GM21576 (cell line): ENCODE results near the gene THBS2.

Experiments used
- ATAC-seq: cut with Tn5 transposase; IDR thresholded peaks from one replicate; pipeline ENCODE4 v1.9.1; 2021; ENCODE audit warnings: mild to moderate bottlenecking, moderate library complexity; ENCODE audit not compliant: unreplicated experiment

THBS2 gene

DNA sequence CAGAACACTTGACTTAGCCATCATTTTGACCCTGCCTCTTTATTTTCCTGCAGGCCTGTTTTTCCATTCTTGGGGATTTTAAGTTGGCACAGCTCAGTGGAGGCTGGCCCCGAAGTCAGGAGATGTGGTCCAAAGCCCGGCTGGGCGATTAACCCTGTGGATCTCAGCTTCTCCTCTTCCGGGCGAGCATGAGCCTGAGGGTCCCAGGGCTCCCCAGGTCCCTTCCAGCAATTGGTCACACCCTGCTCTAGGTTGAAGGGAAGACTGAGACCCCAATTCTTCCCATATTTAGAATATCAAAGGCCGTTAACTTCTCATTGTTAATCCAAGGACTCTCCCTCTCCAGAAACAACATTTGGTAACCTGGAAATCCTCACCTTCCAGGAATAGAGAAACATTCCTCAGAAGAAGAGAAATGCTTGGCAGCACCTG is 2.3 kb downstream of the THBS2 start:
- no peak for ATAC-seq

DNA sequence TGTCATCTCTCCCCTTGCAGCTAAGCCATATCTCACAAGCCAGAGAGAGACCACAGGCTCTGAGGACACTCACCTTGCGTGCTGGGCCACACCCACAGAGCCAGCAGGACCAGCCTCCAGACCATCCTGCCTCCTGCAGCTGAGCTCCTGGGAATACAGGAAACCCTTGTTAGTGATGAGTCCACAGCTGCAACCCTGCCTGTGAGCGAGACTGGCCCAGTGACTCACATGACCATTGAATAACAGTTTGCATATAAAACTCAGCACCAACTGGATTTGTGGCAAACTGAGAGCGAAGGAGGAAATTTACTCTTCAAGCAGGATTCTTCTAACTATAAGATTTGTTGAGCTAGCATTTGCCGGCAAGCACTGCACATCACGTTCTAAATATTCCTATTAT is 3.0 kb downstream of the THBS2 start:
- no peak for ATAC-seq

DNA sequence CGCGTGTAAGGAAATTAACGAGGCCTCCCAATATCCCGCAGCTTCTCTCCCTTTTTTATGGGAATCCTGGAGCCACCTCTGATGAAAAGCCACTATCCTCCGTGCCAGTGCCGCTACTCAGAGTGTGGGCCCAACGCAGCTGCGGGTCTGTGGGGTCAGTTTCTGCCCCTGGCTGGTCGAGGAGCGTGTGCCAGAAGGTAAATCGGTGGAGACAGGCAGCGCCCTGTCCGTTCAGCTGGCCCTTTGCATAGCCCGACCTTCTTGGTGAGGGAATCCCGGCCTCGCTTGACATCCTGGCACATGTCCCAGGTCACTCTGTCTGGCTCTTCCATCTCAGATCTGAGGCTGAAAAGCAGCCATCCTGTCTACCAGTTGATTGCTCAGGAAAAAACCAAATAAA is 4.6 kb downstream of the THBS2 start:
- no peak for ATAC-seq

DNA sequence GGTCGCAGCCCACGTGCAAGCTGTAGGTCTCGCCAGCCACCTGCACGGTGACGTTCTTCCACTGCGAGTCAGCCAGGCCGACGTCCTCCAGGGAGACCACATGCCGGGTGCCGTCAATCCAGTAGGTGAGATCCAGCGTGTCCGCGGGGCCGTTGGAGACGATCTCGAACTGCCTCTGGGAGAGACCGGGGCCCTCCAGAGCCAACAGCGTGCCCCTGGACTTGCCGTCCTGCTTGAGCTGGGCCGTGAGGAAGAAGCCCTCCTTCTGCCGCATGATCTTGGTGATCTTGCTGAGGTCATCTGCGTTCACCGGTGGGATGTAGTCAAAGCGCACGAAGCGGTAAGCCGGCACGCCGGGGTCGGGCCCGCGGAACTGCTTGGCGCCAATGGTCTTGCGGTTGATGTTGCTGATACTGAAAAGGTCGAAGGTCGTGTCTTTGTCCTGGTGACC is 5.1 kb downstream of the THBS2 start:
- no peak for ATAC-seq

DNA sequence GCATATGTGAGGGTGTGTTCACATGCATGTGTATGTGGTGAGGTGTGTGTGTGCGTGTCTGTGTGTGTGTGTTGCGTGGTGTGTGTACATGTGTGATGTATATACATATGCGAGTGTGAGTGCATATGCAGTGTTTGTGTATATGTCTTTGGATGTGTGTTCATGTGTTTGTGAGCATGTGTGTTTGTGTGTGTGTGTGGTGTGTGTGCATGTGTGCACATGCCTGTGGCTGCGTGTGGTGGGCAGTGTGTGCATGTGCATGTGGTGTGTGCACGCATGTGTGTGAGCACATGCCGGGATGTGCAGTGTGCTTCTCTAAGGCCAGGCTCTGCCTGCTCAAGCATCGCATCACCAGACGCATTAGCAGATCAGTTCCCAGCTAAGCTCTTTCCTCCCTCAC is 5.7 kb downstream of the THBS2 start:
- no peak for ATAC-seq

DNA sequence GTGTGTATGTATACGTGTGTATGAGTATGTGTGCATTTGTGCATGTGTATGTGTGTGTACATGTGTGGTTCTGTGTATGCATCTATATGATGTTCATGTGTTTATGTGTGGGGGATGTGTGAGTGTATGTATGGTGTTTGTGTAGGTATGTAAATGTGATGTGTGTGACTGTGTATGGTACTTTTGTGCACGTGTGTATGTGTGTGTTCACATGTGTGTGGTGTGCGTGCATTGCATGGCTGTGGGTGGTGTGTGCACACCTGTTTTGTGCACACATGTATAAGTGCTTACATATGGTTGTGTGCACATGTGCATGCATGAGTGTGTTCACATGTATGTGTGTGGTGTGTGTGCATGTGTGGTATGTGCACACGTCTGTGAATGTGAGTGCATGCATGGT is 6.2 kb downstream of the THBS2 start:
- no peak for ATAC-seq

DNA sequence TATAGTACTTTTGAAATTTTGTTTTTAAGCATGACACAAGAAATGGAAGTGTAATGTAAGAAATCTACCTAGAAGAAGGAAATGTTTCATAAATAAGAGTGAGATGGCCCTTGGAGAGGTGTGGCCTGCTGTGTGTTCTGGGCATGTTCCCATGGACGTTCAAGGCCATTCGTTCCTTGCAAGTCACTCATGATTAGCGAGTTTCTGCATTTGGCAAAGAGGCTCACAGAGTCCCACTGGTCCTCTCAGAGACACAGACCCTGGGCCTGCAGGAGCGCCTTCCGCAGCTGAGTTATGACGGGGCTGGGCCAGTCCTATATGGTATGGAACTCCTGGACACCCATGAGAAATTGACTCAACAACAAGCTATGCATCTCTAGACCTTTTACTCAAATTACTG is 7.2 kb downstream of the THBS2 start:
- ATAC-seq = no peak

DNA sequence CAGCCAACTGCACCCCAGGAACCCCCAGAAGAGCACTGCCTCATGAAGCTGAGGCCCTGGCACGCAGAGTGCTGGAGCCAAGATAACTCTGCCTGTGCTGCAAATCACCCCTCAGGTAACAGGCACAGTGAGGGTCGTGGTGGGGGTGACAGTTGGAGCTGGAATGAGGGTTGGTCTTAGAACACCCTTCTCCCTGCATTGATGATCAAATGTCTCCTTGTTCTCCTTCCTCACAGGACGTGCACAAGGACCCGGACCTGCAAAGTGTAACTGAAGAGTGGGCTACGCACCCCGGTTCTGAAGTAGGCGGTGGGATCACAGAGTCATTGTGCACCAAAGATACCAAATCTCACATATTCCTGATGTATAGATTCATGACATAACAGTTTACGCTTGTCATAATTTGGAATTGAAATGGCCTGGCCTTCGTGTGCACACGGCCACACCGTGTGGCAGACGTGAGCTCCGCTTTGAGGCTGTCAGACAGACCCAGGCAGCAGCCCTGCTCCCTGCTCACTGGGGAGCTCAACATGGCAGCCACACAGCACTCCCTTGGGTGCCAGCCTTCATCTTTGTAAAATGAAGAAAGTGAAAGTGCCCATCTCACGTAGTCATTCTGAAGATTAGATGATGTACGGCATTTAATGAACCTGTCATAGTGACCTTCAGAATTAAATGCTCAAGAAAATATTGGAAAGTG is 8.8 kb downstream of the THBS2 start:
- ATAC-seq = no peak

DNA sequence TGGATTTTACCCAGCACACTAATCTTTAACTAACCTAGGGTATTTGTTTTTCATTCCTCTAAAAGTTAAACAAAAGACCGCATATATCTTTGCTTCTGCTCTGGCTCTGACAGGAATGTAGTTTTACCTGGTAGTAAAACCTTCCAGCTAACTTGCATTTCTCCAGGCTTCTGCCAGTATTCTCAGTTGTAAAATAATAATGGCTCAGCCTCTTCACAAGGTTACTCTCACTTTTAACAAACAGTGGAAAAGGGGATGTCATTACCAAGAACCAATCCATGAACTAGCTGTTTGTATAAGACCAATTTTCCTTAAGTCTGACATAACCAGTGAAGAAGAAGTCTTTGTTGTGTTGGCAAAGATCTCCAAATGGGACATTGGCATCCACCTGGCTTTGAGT is 10.0 kb downstream of the THBS2 start:
- ATAC-seq = no peak

DNA sequence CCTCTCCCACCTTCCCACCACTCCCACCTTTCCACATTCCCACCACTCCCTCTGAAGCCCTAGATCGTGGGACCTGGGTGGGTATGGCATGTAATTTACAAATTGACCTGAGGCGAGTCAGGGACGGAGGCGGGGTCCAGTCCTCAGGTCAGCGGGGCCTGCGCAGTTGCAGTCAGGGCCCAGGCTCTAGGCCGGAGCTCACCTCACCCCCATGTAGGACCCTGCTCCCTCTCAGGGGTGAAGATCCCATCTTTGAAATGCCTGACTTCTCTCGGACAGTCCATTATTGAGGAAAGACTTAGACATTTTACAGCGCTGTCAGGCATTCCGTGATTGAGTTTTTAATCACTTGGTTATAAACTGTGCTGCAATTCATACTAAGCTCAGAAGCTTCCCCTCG is 10.5 kb downstream of the THBS2 start:
- no peak for ATAC-seq

DNA sequence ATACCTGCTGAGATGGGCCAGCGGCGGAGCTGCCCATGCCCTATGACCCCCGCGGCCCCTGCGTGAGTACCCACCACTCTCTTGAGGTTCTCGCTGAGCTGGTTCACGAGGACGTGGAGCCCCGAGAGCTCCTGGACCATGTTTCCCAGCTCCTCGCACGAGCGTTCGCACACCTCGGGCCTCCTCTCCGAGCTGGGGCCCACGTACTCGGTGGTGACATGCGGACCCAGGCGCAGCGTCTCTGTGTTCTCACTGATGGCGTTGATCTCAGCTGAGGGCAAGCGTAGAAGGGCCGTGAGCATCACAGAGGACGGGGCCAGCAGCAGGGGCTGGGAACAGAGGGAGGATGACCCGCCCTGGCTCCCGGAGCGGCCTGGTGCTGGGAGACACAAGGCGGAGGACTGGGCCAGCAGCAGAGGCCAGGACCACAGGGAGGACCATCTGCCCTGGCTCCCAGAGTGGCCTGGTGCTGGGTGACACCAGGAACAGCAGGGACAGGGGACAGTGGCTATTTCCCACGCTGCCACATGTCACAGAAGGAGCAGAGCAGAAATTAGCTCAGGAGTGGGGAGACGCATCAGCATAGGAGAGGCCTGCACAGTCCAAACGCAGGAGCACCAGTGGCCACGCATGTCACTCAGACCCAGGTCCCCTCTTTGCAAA is 11.8 kb downstream of the THBS2 start:
- no peak for ATAC-seq

DNA sequence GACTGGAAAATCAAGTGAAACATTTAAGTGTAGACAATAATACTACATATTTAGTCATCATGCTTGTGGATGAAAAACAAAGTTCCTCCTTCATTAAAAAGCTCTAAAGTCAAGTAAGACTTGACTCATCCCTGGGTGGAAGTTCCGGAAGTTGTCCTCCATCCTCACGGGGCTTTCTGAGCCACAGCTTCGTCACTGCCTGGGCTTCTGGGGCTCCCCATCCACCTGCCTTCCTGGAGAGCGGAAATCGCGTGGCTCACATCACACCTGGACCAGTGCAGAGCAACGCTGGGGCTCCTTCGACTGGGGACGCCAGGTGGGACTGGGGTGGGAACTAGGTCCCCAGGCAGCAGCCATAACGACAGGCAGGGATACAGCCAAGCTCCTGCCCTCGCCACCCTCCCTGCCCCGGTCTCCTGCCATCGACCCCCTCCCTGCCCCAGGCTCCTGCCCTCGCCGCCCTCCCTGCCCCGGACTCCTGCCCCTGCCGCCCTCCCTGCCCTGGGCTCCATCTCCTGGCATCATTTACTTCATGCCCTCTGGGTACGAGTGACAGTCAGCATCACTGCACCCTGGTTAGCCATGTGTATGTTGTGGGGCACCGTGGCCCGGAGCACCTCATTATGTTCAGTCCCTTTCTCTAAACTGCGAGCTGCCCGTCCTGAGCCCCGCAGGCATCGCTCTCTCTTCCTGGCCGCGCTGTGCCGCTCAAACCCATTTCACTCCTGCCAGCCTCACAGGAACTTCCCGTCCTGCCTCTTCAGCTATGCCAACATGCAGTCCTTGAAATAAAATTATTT is 12.9 kb downstream of the THBS2 start:
- no peak for ATAC-seq

DNA sequence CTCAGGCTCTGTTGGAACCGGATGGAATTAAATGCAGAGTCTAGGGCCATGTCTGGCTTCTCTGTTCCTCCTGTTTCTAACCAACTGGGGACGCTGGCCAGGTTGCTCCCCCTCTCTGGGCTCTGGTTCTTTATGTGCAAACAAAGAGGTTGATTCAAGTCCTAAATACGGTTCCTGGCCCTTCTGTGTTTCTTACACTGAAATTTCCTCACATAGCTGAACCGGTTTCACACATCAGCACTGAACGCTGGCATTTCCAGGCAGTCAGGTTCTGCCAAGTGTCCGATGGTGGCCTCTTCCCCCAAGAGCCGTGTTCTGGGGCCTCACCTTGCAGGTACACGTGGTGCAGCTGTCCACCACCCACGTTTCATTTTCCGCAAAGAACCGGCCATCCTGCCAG is 13.5 kb downstream of the THBS2 start:
- no peak for ATAC-seq

DNA sequence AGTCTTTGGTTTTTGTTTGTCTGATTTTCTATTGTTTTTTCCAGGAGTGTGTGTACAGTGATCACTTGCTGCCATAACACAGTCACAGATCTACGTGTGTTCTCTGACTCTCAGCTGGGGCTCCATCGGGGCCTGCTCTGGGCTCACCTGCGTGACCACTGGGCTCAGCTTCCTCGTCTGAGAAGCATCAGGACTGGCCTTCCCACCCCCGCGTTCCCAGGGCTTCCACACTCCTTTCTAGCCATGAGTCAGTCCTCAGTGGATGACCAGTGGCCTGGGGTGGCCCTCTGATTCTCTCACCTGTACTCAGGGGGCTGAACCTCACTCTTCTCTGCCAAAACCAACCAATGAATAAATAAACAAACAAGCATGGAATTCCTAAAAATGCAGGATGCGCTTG is 14.5 kb downstream of the THBS2 start:
- no peak for ATAC-seq

DNA sequence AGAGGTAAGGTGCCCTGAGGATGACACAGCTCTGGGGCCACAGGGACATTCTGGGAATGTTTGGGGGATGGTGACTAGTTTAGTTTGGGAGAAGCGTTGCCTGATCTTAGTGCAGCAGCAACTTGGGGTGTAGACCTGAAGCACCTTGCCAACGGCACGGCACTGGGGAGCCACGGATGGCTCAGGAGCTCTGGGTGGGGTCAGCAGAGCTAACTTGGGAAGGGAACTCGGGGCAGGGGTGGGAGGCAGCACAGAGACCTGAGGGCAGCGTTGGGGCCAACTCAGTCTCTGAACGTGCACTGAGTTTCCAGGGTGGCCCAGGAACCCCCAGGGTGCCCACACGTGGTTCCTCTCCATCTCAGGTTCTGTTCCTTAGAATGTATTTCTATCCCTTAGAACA is 14.9 kb downstream of the THBS2 start:
- ATAC-seq = no peak

DNA sequence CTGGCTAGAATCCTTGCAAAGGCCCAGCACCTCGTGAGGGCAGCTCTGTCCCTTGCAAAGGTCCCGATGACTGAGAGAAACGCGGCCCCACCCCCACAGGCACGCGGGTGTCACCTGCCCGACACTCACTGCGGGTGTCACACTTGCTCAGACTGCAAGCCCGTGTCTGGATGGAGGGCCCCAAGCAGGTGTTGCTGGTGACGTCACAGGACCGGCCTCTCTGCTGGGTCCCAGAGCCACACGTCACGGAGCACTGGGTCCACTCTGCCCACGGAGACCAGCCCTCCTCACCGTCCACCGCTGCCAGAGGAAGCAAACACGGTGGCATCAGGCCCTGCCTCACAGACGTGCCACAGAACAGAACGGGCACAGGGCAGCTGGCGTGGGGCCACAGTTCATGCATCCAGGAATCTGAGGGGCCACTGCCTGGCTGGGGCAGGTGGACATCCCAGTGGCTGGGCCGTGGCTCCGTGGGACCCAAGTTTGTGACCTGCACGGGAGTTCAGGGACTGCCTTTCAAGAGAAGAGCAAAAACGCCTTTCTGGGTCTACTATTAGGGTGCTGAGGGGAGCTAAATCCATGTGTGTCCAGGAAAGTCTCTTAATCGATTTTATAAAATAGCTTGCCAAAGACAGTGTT is 16.0 kb downstream of the THBS2 start:
- ATAC-seq = no peak

DNA sequence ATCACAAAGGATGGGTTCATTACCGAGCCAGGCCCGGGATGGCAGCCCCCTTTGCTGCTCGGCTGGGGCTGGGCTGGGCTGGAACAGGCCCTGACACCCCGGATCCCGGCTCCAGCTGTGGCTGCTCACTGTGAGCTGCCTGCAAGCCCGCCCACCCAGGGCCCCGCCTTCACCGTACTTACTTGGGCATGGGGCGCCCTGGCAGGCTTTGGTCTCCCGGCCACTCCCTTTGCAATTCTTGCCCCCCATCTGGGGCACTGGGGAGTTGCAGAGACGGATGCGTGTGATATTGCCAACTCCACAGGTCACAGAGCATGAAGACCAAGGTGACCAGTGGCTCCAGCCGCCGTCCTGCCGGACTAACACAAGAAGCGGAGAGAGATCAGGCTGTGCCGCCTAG is 16.7 kb downstream of the THBS2 start:
- no peak for ATAC-seq

DNA sequence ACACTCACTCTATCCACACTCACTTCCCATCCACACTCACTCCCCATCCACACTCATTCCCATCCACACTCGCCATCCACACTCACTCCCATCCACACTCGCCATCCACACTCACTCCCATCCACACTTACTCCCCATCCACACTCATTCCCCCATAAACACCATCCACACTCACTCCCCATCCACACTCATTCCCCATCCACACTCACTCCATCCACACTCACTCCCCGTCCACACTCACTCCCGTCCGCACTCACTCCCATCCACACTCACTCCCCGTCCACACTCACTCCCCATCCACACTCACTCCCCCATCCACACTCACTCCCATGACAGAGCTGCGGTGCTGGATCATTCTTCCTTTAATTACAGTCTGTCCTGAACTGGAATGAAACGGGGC is 17.1 kb downstream of the THBS2 start:
- ATAC-seq = no peak

DNA sequence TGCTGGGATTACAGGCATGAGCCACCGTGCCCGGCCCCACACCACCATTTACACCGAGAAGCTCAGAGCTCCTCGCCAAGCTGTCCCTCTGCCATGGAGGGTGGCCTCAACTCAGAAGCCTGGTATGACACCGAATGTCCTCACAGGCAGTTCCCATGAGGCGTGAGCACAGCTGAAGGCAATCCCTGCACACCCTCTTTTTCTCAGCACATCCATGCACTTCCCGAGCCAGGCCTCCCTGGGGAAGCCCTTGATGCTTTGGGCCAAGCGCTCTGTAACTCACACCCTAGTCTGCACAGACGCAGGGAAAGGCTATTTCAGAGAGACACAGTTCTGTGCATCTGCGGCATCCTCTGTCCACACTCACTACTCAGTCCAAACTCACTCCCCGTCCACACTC is 18.4 kb downstream of the THBS2 start:
- no peak for ATAC-seq

DNA sequence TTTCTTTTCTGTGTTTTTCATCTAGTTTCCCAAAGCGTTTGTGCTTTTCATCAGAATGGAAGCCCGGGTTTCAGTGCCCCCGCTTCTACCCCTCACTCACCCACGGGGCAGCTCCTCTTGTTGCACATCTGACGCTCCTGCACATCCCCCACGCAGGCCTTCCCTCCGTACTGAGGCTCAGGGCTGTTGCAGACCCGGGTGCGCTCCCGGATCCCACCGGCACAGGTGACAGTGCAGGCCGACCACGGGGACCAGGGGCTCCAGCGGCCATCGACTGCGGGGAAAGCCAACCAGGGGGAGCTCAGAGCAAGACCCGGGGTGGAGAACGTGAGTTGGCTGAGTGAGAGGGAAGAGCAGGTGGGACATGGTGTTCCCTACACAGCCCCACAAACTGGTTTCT is 19.0 kb downstream of the THBS2 start:
- ATAC-seq = no peak

DNA sequence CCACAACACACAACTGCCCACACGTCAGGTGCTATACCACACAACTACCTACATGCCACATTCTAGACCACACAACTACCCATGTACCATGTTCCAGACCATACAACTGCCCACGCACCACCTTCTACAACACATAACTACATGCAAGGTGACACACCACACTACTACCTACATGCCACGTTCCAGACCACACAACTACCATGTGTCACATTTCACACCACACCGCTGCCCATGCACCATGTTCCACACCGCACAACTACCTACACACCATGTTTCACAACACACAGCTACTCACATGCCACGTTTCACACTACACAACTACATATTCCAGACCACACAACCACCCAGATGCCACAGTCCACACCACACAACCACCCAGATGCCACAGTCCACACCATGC is 19.8 kb downstream of the THBS2 start:
- ATAC-seq = no peak

DNA sequence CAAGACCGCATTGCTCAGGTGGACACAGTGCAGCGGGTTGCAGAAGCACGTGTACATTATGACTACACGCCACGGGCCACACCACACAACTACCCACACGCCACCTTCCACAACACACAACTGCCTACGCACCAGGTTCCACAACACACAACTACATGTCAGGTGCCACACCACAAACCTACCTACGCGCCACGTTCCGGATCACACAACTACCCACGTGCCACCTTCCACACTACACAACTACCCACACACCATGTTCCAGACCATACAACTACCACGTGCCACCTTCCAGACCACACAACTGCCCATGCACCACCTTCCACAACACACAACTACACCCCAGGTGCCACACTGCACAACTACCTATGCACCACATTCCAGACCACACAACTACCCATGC is 20.5 kb downstream of the THBS2 start:
- no peak for ATAC-seq
